B cell (primary cell): ENCODE results near the gene VSIG10L2. TPM values are rescaled to one million over a fixed set of nuclear protein-coding genes. Genes with fewer than 3 reads are reported as not detected.

ENCODE experiments used
- ATAC-seq: fragments of 200-7000 bp; cut with Tn5 transposase; one replicate; pipeline ENCODE4 v1.10.0; 2021; ENCODE audit warnings: low read depth, mild to moderate bottlenecking, moderate number of reproducible peaks, moderate library complexity
- CTCF ChIA-PET: fragments of 350-600 bp; sonication (Branson Sonifier 250); formaldehyde crosslinking; loops from one replicate; lab custom pipeline; 2021; ENCODE audit warnings: antibody characterized with exemption, inconsistent platforms; lab: Charles Lee
- POLR2A ChIA-PET: fragments of 350-600 bp; sonication (Branson Sonifier 250); formaldehyde crosslinking; loops from one replicate; lab custom pipeline; 2021; ENCODE audit warnings: antibody characterized with exemption; lab: Charles Lee
- DNase-seq: peaks from one replicate; pipeline ENCODE4 v3.0.0; 2013
- H2AFZ ChIP-seq: 2 replicates; pipeline ENCODE4 v1.6.1; 2012; ENCODE audit warnings: mild to moderate bottlenecking, low read depth, low read length; ENCODE audit not compliant: insufficient read depth, poor library complexity, severe bottlenecking
- H3K27ac ChIP-seq, 2 donors: 1 replicate in 1 of 2; 2 replicates in 1 of 2; pipeline ENCODE4 v1.5.1; 2012 to 2013; ENCODE audit warnings: low read length in 2 of 2, mild to moderate bottlenecking in 2 of 2, moderate library complexity in 1 of 2
- H3K27me3 ChIP-seq, 4 experiments: fragments of 200-600 bp in 1 of 4; sonication (generic) in 1 of 4; replicated peaks in 1 of 4; 1 replicate in 2 of 4; 2 replicates in 2 of 4; pipeline versions ENCODE4 v1.6.1 to v1.7.0; 2013 to 2016; ENCODE audit warnings: low read length in 3 of 4, mild to moderate bottlenecking in 2 of 4, mixed read lengths in 1 of 4, moderate library complexity in 1 of 4; ENCODE audit not compliant: insufficient read depth in 4 of 4, control insufficient read depth in 3 of 4; ENCODE audit errors: control extremely low read depth in 1 of 4
- H3K36me3 ChIP-seq, 2 experiments: replicated peaks in 1 of 2; 1 replicate in 1 of 2; 2 replicates in 1 of 2; pipeline versions ENCODE4 v1.6.1 to v1.7.1; 2013; ENCODE audit warnings: low read length in 1 of 2; ENCODE audit not compliant: insufficient read depth in 2 of 2, control insufficient read depth in 1 of 2; ENCODE audit errors: control extremely low read depth in 1 of 2, extremely low read depth in 1 of 2
- H3K4me1 ChIP-seq, 2 donors: fragments of 200-600 bp in 1 of 2; sonication (generic) in 1 of 2; 1 replicate in 1 of 2; 2 replicates in 1 of 2; pipeline versions ENCODE4 v1.5.1 to v1.6.1; 2013 to 2017; ENCODE audit warnings: low read length in 2 of 2; ENCODE audit not compliant: control insufficient read depth in 2 of 2, insufficient read depth in 2 of 2
- H3K4me2 ChIP-seq: replicated peaks from 2 replicates; pipeline ENCODE3; 2012; ENCODE audit warnings: mild to moderate bottlenecking, low read depth, low read length; ENCODE audit not compliant: poor library complexity, severe bottlenecking
- H3K4me3 ChIP-seq, 5 experiments: fragments of 200-600 bp in 1 of 5; sonication (generic) in 1 of 5; 1 replicate in 3 of 5; 2 replicates in 2 of 5; pipeline versions ENCODE4 v1.5.1 to v1.7.0; 2011 to 2016; ENCODE audit warnings: low read length in 4 of 5, mild to moderate bottlenecking in 4 of 5, low read depth in 2 of 5, control low read depth in 1 of 5, moderate library complexity in 1 of 5; ENCODE audit not compliant: insufficient read depth in 1 of 5; ENCODE audit errors: control extremely low read depth in 1 of 5, extremely low read depth in 1 of 5
- H3K79me2 ChIP-seq: fragments of 200-600 bp; sonication (generic); one replicate; pipeline ENCODE4 v1.6.0; 2016; ENCODE audit warnings: low read length; ENCODE audit not compliant: control insufficient read depth, insufficient read depth
- H3K9ac ChIP-seq: fragments of 200-600 bp; sonication (generic); 2 replicates; pipeline ENCODE4 v1.6.1; 2017; ENCODE audit warnings: mild to moderate bottlenecking, low read length, moderate library complexity
- H3K9me3 ChIP-seq, 3 donors: one replicate each; pipeline versions ENCODE4 v1.6.1 to v1.7.1; 2013; ENCODE audit warnings: low read length in 2 of 3; ENCODE audit not compliant: control insufficient read depth in 2 of 3, insufficient read depth in 1 of 3; ENCODE audit errors: control extremely low read depth in 1 of 3
- H4K20me1 ChIP-seq: 2 replicates; pipeline ENCODE4 v1.6.0; 2012; ENCODE audit warnings: mild to moderate bottlenecking, low read length; ENCODE audit not compliant: insufficient read depth, control insufficient read depth, poor library complexity, severe bottlenecking
- H3K27ac Mint-ChIP-seq: one replicate; pipeline ENCODE4 v1.8.0; 2021; ENCODE audit warnings: mixed read lengths
- H3K27me3 Mint-ChIP-seq: one replicate; pipeline ENCODE4 v1.8.0; 2021; ENCODE audit warnings: mixed read lengths
- H3K4me1 Mint-ChIP-seq: one replicate; pipeline ENCODE4 v1.8.0; 2021; ENCODE audit warnings: mixed read lengths
- H3K4me3 Mint-ChIP-seq: one replicate; pipeline ENCODE4 v1.8.0; 2021; ENCODE audit warnings: mixed read lengths
- H3K9me3 Mint-ChIP-seq: one replicate; pipeline ENCODE4 v1.8.0; 2022; ENCODE audit warnings: mixed read lengths; ENCODE audit not compliant: insufficient read depth
- EZH2 ChIP-seq: IDR thresholded peaks from 2 replicates; pipeline ENCODE4 v1.6.1; 2012; ENCODE audit warnings: borderline replicate concordance, low read depth, mild to moderate bottlenecking, moderate library complexity, low read length; ENCODE audit not compliant: insufficient read depth, poor library complexity, severe bottlenecking
- WGBS: methylation state at CpG from one replicate; pipeline ENCODE4 v1.1.5; 2013; ENCODE audit warnings: missing lambda C conversion rate; ENCODE audit not compliant: insufficient coverage; 5-methylcytosine and 5-hydroxymethylcytosine counted together
- intact Hi-C: fragments of 100-400 bp; cut with micrococcal nuclease; formaldehyde crosslinking; loops from one replicate; pipeline ENCODE4 v1.10.0; 2022
- polyA plus RNA-seq: library from polyadenylated mRNA; depleted of rRNA; stranded (reverse); fragments of >200 nt; gene quantifications from 2 replicates; pipeline ENCODE4 v1.2.3, GENCODE V29; 2012
- total RNA-seq, 2 donors: library from RNA; stranded (reverse); fragments of 120-200 nt in 1 of 2; gene quantifications; 1 replicate in 1 of 2; 2 replicates in 1 of 2; pipeline versions ENCODE4 v1.2.3 to v1.2.4, GENCODE V29; 2013 to 2022
- TF ChIP-seq, protein P1 (sequence below): fragments of 200-600 bp; IDR thresholded peaks from one replicate; pipeline ENCODE4 v1.8.0; 2022; ENCODE audit warnings: antibody characterized with exemption, mild to moderate bottlenecking

VSIG10L2 gene
- total and polyA plus RNA-seq, 2 donors (not counting 1 experiment from before 2014, with no cell fraction given) = not detected

DNA sequence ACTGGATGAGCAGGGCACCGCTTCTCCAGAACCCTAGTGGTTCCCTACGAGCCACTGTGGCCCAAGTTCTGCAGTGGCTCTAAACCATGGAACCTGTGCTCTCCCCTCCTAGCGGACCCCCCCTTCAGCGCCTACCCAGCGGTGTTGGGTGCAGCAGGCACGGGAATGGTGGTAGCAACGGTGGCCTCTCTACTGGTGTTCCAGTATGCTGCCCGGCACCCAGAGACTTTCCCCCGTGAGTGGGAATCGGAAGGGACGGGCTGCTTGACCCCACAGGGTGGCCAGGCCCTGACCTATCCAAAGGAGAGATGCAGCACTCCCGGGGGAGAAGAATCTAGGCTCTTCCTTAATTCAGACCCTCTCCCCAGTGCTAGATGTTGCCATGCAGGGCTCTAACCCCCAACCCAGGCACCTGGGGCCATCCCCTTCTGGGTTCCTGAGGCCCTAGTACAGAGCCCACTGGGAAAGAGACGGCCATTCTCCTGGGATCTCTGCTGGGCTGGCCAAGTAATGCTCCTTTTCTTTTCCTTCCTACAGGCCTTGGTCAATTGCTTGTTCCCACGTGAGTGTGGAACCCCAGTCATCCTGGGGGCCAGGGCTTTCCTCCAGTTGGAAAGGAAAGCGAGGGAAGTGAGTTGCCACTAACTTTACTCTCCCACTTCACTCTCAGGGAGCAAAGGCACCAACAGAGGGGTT, 9.2 kb downstream of the VSIG10L2 start:
- TF ChIP-seq, protein P1, sequence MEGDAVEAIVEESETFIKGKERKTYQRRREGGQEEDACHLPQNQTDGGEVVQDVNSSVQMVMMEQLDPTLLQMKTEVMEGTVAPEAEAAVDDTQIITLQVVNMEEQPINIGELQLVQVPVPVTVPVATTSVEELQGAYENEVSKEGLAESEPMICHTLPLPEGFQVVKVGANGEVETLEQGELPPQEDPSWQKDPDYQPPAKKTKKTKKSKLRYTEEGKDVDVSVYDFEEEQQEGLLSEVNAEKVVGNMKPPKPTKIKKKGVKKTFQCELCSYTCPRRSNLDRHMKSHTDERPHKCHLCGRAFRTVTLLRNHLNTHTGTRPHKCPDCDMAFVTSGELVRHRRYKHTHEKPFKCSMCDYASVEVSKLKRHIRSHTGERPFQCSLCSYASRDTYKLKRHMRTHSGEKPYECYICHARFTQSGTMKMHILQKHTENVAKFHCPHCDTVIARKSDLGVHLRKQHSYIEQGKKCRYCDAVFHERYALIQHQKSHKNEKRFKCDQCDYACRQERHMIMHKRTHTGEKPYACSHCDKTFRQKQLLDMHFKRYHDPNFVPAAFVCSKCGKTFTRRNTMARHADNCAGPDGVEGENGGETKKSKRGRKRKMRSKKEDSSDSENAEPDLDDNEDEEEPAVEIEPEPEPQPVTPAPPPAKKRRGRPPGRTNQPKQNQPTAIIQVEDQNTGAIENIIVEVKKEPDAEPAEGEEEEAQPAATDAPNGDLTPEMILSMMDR = no peak
- TF ChIP-seq EZH2 = no peak
- H2AFZ ChIP-seq = no peak overlapping the region
- intact Hi-C loops = no loop called here
- H3K27ac ChIP-seq = no peak overlapping the region
- no peak overlapping the region for H3K4me3 ChIP-seq
- WGBS = 90% methylated on average over 14 of the region's 15 CpGs
- no peaks in the 10 kb centered on the region for H3K36me3 ChIP-seq
- H3K27me3 ChIP-seq = no peaks in the 10 kb centered on the region
- no peaks in the 10 kb centered on the region for H3K9me3 ChIP-seq
- H3K4me1 ChIP-seq = no peaks in the 10 kb centered on the region
- no peak overlapping the region for H3K4me2 ChIP-seq
- DNase-seq = no peak
- no peaks in the 10 kb centered on the region for H3K4me1 Mint-ChIP-seq
- no peak overlapping the region for H3K9ac ChIP-seq
- H3K27me3 Mint-ChIP-seq = peaks cover 6% of the 10 kb centered on the region
- ChIA-PET CTCF (no interaction called here), POLR2A (no interaction called here)
- H3K4me3 Mint-ChIP-seq = no peak overlapping the region
- H4K20me1 ChIP-seq = no peaks in the 10 kb centered on the region
- H3K79me2 ChIP-seq = no peaks in the 10 kb centered on the region
- no peak overlapping the region for H3K27ac Mint-ChIP-seq
- no peak for ATAC-seq
- no peaks in the 10 kb centered on the region for H3K9me3 Mint-ChIP-seq

DNA sequence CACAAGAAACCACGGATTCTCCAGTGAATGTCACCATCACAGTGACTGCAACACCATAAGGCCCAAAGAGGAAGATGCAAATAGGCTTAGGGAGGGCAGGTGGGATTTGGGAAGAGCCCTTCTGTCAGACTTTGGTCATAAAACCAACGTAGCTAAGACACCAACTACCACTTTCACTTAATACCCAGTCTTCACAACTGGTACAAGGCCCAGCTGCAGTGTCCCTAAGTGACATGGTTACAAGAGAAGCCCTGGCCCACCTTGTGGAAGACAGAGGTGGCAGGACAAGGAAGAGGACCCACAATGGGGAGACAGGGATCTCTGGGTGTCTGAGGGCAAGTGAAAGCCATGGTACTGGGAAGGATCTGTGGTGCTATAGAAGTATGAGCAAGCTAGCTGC, 10.0 kb downstream of the VSIG10L2 start:
- peaks cover 6% of the 10 kb centered on the region for H3K27me3 Mint-ChIP-seq
- H3K4me1 Mint-ChIP-seq = no peaks in the 10 kb centered on the region
- intact Hi-C loops = no loop called here
- H4K20me1 ChIP-seq = no peaks in the 10 kb centered on the region
- H3K4me2 ChIP-seq = no peak overlapping the region
- ATAC-seq = no peak
- POLR2A ChIA-PET = no interaction called here
- no peak overlapping the region for H3K27ac ChIP-seq
- no peak overlapping the region for H3K9ac ChIP-seq
- H3K4me3 ChIP-seq = no peak overlapping the region
- no peak for TF ChIP-seq EZH2
- TF ChIP-seq, protein P1 = no peak
- H3K9me3 ChIP-seq = no peaks in the 10 kb centered on the region
- no peaks in the 10 kb centered on the region for H3K9me3 Mint-ChIP-seq
- CTCF ChIA-PET = interaction anchor here (1.5 kb wide), 1 partner anchor 13 kb away, joined by 3 read pairs; no protein-coding TSS in a partner anchor
- H3K79me2 ChIP-seq = no peaks in the 10 kb centered on the region
- H3K36me3 ChIP-seq = no peaks in the 10 kb centered on the region
- no peaks in the 10 kb centered on the region for H3K4me1 ChIP-seq
- DNase-seq = no peak
- H3K27ac Mint-ChIP-seq = no peak overlapping the region
- H3K4me3 Mint-ChIP-seq = no peak overlapping the region
- no peaks in the 10 kb centered on the region for H3K27me3 ChIP-seq
- WGBS = no CpG with 5 or more reads among the region's 2 CpGs
- H2AFZ ChIP-seq = no peak overlapping the region
